HK-2 (cell line): Measurements from ENCODE around the gene ZBTB20.
"Not testable (repeated sequence)": the region's sequence is repeated elsewhere in the genome, so short reads cannot be mapped to it uniquely, and the experiment has no call there.

Source experiments
- DNase-seq: peaks from one replicate; pipeline ENCODE4 v3.0.0-alpha.2; 2018; ENCODE audit not compliant: unreplicated experiment

The ZBTB20 gene

DNA sequence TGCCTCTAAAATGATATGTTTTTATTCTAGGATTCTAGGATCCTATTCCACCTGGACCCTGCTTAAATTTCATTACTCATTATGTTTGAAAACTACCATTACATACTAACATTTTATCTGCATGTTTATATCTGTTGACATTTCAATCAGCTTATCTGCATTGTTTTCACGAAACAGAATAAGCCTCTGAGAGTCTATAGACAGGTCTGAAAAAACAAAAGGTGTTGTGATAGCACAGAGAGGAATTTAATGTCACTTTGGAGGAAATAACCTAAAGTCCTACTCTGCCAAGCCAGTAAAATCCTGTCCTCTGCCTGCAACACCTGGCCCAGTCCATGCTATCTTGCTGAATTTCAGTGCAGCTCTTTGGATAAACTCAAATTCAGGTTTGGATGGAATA is 315.2 kb downstream of the ZBTB20 start:
- no peak for DNase-seq

- no peak for DNase-seq
Measured at GRCh38 chr3:114830652-114831051, 316.4 kb downstream of the ZBTB20 start.

DNA sequence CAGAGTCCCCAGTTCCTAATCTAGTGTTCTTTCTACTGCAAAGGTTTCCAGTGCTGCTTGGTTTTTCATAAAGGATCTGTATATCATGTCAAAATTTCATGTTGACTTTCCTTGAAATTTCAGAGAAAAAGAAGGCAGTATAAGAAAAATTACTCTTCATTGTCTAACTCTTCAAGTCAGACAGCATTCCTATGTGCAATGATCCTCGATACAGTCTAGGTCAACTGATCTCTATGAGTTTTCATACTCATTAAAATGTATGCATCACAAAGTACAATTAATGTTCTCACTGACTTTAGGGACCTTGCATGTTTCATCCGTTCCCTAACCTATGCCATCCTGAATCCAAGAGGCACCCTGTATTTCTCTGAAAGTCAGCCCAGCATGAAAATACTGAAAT is 317.3 kb downstream of the ZBTB20 start:
- DNase-seq, result no peak

DNA sequence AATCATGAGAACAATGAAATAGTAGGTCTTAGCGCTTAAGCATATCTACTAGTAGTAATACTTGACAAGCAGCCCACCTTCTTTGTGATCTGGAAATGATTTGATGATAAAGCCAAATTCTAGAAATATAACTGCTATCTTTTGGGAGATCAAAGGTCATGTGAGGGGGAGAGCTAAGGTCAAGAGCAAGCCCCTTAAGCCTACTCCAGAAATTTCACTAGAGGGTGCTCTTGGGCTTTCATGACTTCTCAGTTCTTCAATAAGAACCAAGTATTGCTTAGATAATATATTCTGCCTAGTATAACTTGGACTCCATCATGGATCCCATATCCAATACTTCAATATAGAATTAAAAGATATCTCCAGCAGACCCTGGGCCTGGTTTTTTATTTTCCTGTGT is 319.6 kb downstream of the ZBTB20 start:
- no peak for DNase-seq

DNA sequence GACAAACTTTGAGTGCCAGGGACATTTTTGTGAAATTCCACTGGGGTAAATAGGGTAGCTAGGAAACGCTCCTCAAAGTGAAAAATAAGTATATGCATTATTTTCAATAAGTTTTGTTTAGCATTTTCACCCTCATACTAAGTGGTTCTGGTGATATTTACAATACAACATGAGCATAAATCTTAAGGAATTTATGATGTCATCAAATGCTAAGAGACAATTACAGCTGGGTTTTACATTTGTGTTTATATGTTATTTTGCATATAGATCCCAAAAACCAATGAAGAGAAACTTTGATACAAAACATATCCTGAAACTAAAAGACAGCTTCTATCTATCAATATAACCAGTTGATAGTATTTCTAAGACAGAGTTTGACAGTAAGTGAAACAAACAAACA is 323.1 kb downstream of the ZBTB20 start:
- DNase-seq, result no peak

DNA sequence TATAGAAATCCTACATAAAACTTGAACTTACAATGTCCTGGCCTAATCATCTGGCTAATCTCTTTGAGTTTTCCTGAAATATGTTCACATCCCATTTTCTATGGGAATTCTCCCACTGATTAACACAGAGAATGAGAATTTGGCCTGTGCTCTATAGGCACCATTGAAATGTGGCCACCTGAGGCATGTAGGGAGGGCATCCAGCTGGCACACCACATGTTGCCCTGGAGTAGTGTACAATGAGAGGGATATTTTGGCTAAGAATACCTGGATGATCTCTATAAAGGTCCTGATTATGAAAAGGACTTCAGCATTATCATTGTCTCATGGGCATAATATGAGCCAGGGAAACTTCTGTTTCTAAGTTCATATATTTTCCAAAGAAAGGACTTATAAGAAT is 324.0 kb downstream of the ZBTB20 start:
- DNase-seq, result no peak

DNA sequence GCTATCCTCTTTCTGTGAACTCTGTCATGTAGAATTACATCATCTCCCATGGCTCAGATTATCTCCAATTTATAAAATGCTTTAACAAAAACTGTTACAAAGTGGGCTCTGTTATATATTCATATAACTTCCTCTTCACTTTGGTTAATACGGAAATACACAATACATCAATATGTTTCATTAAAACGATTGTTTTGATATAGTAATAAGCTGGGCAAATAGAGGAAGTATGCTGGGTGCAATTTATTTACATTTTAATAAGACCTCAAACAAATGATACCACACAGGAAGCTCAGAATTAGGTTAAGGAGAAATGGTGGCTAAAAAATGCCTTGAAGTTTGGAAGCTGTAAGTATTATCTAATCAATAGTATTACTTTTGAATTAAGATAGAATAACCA is 331.0 kb downstream of the ZBTB20 start:
- no peak for DNase-seq

DNA sequence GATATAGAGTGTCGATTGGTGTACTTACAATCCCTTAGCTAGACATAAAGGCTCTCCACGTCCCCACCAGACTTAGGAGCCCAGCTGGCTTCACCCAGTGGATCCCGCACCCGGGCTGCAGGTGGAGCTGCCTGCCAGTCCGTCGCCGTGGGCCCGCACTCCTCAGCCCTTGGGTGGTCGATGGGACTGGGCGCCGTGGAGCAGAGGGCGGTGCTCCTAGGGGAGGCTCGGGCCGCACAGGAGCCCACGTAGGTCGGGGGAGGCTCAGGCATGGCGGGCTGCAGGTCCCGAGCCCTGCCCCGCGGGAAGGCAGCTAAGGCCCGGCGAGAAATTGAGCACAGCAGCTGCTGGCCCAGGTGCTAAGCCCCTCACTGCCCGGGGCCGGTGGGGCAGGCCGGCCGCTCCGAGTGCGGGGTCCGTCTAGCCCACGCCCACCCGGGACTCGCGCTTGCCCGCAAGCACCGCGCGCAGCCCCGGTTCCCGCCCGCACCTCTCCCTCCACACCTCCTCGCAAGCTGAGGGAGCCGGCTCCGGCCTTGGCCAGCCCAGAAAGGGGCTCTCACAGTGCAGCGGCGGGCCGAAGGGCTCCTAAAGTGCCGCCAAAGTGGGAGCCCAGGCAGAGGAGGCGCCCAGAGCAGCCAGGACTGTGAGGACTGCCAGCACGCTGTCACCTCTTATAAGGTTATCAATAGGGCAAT is 334.4 kb downstream of the ZBTB20 start:
- not testable (repeated sequence) for DNase-seq

- DNase-seq, result no peak
Measured at GRCh38 chr3:114809668-114810413, 337.2 kb downstream of the ZBTB20 start.

DNA sequence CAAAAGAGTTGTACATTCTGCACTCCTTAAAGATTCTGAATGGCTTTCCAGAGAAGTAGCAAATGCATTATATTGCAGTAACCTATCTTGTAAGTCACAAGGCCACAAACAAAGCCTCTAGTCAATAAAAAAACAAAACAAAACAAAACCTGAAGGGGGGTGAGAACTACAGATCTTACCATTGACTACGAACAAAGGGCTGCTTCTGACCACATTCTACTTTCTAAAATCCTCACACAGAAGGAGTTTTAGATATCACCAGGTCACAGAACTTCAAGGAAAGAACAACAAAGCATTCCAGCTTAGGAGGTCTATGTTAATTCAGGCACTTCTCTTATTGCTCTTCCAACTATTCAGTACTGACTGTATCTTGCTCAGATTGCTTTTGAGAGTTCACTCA is 343.0 kb downstream of the ZBTB20 start:
- DNase-seq, result no peak

DNA sequence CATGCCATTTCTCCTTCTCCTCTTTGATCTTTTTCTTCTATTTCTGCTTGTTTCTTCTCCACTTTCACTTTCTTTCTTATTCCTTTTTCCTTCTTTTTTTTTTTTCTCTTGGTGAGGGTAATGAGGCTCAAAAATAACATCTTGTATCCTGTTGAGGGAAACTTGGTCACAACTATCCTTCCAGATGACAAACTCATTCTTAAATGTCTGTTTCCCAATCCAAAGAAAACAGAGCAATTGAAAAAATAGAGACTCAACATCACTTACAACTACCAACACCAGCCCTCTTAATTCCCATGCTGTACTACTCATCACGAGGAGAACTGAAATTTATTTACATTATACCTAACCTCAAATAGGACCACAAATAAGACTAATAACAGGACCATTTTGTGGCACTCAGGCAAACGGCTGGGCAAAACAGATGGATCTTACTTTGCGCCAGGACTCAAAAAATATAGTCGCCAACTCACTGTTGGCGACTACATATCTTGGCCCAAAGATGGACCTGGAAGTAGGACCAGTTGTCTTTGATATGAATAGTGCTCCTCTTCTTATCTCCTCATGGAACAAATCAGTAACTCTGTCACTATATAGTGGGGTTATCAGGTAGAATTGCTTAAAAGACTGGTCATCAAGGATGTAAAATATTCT is 343.9 kb downstream of the ZBTB20 start:
- no peak for DNase-seq

- no peak for DNase-seq
Measured at GRCh38 chr3:114800272-114801031, 346.6 kb downstream of the ZBTB20 start.

DNA sequence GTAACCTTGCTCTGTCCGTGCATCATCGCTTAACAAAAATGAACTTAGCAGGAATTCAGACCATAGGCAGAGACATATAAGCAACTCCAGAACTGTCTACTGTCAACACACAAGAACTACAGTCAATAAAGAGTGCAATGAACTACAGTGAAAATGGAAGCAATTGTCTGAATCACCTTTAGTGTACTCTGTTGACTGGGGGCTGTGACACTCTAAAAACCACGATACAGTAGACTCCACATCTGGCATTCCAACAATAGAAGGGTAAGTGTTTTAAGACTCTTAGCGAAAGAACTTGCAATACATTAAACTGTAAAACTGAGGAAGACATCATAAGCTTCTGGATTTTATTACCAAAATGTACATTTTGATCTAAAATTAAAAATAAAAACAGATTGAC is 347.3 kb downstream of the ZBTB20 start:
- no peak for DNase-seq

- DNase-seq, result no peak
Measured at GRCh38 chr3:114796796-114797195, 350.3 kb downstream of the ZBTB20 start.

DNA sequence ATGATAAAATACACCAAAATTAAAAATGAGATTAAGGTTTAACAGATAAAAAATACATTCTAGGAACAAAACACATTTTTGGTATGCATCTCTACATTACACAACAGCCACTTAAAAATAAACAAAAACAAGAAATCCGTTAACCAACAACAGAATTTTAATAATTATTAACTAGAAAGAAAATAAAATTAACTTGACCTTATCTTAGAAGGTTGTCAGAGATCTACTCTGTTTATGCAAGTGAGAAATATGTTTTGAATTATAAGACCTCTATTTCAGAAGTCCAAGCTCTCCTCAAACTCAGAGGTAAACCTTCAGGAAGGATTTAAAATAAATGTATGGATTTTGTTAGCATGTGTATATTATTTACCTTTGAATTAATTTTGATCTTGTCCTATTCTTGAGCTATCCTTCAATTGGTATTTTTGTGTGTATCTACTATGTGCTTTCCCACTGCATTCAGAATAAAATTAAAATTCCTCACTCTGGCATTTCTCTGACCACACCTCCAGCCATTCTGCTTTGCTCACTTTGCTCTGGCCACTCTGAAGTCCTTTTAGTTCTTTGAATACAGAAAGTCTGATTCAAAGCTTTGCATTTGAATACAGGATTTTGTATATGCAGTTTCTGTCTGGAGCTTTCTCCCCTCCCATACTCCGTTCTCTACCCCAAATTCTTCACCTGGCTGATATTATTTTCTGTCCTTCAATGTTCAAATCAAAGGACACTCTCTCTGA is 352.0 kb downstream of the ZBTB20 start:
- DNase-seq, result no peak

DNA sequence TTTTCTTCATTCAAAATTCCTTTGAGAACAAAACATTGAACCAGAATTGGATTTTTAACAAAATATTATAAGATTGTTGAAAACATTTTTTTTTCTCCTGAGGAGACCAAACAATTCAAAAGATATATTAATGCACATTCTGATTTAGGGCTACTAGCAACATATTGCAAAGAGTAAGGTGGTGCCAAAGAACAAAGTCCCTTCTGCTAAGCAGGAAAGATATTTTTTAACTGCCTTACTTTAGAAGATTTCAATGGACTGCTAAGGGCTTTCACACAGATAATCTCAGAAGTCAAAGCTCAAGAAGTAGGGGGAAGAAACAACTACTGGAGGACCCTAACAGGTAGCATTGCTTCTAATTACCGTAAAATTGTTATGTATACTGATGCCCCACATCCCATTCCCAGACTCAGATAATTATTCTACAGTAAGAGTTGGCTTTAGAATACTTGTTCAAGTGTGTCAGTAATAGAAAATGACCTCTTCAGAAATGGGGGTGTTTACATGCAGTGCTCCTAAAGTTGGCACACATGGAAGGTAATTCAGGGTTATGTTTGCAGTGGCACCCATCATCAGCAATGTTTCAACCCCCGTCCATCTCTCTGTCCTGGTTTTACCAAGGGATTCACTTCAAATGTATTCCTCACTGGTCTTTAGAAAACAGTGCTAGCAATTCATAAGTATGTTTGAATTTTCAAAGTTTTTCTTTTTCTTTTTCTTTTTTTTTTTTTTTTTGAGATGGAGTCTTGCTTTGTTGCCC is 354.7 kb downstream of the ZBTB20 start:
- no peak for DNase-seq

- no peak for DNase-seq
Measured at GRCh38 chr3:114790752-114791151, 356.3 kb downstream of the ZBTB20 start.

DNA sequence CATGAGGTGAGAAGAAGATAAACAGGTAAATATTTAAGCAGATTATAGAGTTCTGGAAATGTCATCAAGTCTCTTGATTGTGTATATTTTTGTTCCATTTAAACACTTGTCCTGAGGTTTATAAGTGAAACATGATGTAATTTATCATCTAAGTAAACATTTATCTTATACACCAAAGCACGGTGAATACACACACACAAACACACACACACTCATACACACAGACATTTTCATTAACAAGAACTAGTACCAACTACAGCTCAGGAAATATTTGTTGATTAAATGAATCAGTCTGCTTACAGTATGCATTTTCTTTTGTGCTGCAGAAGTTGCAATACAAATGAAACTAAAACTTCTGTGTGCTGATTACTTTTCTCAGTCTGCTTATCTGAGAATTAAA is 357.3 kb downstream of the ZBTB20 start:
- DNase-seq, result no peak

- no peak for DNase-seq
Measured at GRCh38 chr3:114775395-114775794, 371.7 kb downstream of the ZBTB20 start.

DNA sequence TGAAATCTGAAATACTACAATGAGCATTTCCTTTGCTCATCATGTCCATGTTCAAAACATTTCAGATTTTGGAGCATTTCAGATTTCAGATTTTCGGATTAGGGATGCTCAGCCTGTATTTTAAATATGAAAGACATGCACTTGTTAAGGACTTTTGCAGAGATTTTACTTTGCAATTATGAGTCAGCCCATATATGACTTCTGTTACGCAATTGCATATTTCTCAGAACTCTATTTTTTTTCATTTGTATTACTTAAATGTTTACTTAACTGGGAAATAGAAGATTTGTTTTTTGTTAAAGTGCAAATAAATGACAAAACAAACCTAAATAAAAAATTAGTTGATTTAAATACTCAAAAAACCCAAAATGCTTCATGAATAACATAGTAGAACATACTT is 376.2 kb downstream of the ZBTB20 start:
- DNase-seq, result no peak

DNA sequence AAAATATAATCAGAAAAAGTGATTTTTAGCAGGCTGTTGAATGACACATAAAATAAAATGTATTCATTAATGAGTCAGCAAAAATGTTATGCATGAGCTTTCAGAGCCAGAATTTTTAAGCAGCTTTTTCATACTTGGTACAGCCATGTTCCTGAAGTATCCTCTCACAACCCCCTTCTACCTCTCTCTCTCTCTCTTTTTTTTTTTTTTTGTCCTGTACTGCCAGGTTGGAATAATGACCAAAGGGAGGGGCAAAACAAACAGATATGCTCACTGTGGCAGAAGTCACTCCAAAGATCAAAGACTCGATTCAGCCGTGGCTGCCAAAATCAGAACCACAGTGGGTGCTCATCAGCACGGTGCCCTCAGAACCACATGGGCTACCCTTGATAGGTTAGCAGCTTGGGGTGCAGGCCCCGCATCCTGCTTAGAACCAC is 383.0 kb downstream of the ZBTB20 start:
- DNase-seq, result no peak
